Suprapubic skin (tissue), 4 donors: ENCODE results near the gene RGL2.

Experiments
- CTCF ChIP-seq, 2 donors: fragments of 200-600 bp in 1 of 2; fragments of 450-650 bp in 1 of 2; sonication (generic) in 1 of 2; IDR thresholded peaks; one replicate each; pipeline ENCODE4 v1.5.1; 2016 to 2019; ENCODE audit warnings: antibody characterized with exemption in 2 of 2, mild to moderate bottlenecking in 1 of 2, moderate library complexity in 1 of 2
- POLR2A ChIP-seq, 2 donors: fragments of 450-650 bp; IDR thresholded peaks; one replicate each; pipeline ENCODE4 v1.6.1; 2017; ENCODE audit warnings: antibody characterized with exemption in 2 of 2, mild to moderate bottlenecking in 2 of 2, moderate library complexity in 2 of 2
- POLR2AphosphoS5 ChIP-seq, 3 donors: sonication (generic); formaldehyde crosslinking; IDR thresholded peaks; one replicate each; pipeline ENCODE4 v1.6.1; 2017; ENCODE audit warnings: antibody characterized with exemption in 3 of 3

DNA sequence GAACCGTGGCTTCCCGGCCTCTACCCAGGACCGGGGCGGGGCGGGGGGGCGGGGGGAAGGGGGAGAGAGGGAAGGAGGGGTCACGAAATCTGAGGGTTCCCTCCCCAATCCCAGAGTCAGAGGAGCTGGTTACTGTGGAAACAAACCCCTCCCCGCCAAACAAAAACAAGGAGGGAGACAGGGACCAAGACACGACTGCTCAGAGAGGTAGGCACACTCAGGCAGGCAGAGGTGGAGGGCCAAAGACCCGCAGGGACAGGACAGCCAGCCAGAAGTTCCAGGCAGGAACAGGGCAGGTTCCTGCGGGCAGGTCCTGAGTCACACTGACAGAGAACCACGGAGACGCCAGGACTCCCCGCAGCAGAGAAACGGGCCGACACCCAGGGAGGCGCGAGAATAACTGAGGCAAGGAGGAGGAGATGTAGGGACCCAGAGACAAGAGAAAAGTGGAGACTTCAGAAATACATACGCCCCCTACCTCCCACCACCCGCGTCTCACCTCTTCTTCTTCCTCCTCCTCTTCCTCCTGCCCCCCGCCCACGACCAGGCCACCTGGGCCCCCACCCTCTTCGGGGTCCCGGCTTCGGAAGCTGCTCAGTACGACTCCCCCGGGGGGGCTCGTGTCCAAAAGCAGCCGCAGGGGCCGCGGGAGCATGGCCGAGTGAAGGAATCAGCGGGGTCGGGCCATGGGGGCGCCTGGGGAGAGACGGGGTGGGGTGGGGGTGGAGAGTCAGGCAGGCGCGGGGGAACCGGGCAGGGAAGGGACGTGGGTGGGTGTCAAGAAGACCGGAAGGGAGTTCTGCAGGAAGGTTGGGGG is 578 bp downstream of the RGL2 start:
- peak in 2 of 3 donors; percentile 48 to 76 for TF ChIP-seq POLR2AphosphoS5 (IDR thresholded peaks at IDR 0.05)
- no peak for TF ChIP-seq CTCF (IDR thresholded peaks at IDR 0.05)
- peak; percentile 16 to 63 for TF ChIP-seq POLR2A (IDR thresholded peaks at IDR 0.05)
